ENCODE data around the gene DDX54.

Gene DDX54

DNA sequence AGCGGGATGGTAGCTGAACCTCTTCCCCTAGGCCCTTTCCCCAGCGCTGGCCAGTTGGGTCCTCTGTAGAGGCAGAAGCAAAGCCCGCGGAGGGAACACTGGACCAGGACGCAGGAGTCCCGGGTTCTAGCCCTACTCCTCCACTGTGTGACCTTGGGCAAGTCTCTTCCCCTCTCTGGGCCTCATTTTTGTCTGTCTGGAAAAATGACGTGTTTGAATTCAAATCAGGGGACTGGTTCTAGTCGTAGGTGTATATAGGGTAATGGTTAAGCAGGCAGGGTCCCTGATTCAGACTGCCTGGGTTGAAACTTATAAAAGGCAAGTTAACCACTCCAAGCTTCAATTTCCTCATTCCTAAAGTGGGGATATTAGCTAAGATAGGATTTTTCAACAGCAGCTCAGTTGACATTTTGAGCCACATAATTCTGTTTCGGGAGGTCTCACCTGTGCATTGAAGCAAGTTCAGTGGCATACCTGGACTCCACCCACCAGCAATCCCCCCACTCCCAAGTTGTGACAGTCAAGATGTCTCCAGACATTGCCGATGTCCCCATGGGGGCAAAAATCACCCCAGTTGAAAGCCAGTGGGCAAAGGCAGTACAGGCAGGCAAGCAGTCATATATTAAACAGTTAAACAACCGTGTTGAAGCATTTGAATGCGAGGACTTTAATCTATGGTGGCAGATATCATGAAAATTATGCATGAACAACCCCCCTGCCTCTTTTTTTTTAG is 36.9 kb upstream of the DDX54 start:
- peak overlapping the region; percentile 94 for H4K91ac ChIP-seq (ENCODE audit: low read length)
- no peak for DNase-seq
- H3K36me3 ChIP-seq (ENCODE audit: control insufficient read depth in 1 of 2, insufficient read depth in 2 of 2, low read depth in 1 of 2, low read length in 2 of 2), result peaks cover 6% of the 10 kb centered on the region in 2 experiments
- peak overlapping the region in 1 of 2 experiments; percentile 20 for H3K23ac ChIP-seq (ENCODE audit: low read length in 2 of 2)
- WGBS, result 18% methylated on average over 10 of the region's 12 CpGs
- no peak overlapping the region for H2AFZ ChIP-seq (ENCODE audit: low read depth, low read length)
- H2AK5ac ChIP-seq (ENCODE audit: low read length, severe bottlenecking), result peak overlapping the region; percentile 62
- H3K4ac ChIP-seq (ENCODE audit: low read depth in 1 of 2, low read length in 2 of 2), result peak overlapping the region; percentile 89 to 96
- H3K9me3 ChIP-seq (ENCODE audit: control insufficient read depth, low read length), result no peaks in the 10 kb centered on the region
- peak overlapping the region in 1 of 2 experiments; percentile 87 for H3K14ac ChIP-seq (ENCODE audit: low read length in 2 of 2)
- H2BK5ac ChIP-seq (ENCODE audit: low read depth, low read length, poor library complexity, severe bottlenecking), result no peak overlapping the region
- H2BK12ac ChIP-seq (ENCODE audit: low read length in 2 of 2), result peak overlapping the region; percentile 93 to 98
- peak overlapping the region; percentile 96 to 97 for H3K18ac ChIP-seq (ENCODE audit: low read depth in 1 of 2, low read length in 2 of 2)
- peak overlapping the region; percentile 91 for H2BK120ac ChIP-seq (ENCODE audit: low read depth, low read length)
- no peaks in the 10 kb centered on the region for H3K27me3 ChIP-seq (ENCODE audit: control insufficient read depth in 1 of 2, insufficient read depth in 1 of 2, low read length in 2 of 2)
- peak overlapping the region; percentile 66 for H4K8ac ChIP-seq (ENCODE audit: low read length)
- H3K4me3 ChIP-seq (ENCODE audit: insufficient read depth in 1 of 2, low read depth in 1 of 2, low read length in 2 of 2), result peak overlapping the region; percentile 88 to 95
- H3K4me2 ChIP-seq (ENCODE audit: low read length, poor library complexity, severe bottlenecking), result peak overlapping the region; percentile 87
- no peak overlapping the region for H2BK15ac ChIP-seq (ENCODE audit: low read depth, poor library complexity, severe bottlenecking)
- H3K27ac ChIP-seq (ENCODE audit: low read length, poor library complexity, severe bottlenecking), result peak overlapping the region; percentile 66
- H3K79me1 ChIP-seq (replicated peaks; ENCODE audit: low read length, poor library complexity, severe bottlenecking), result peaks cover 6% of the 10 kb centered on the region
- H3K9ac ChIP-seq (ENCODE audit: low read length), result peak overlapping the region; percentile 97
- peaks cover 8% of the 10 kb centered on the region for H3K4me1 ChIP-seq (ENCODE audit: control insufficient read depth, insufficient read depth, low read depth, low read length)

DNA sequence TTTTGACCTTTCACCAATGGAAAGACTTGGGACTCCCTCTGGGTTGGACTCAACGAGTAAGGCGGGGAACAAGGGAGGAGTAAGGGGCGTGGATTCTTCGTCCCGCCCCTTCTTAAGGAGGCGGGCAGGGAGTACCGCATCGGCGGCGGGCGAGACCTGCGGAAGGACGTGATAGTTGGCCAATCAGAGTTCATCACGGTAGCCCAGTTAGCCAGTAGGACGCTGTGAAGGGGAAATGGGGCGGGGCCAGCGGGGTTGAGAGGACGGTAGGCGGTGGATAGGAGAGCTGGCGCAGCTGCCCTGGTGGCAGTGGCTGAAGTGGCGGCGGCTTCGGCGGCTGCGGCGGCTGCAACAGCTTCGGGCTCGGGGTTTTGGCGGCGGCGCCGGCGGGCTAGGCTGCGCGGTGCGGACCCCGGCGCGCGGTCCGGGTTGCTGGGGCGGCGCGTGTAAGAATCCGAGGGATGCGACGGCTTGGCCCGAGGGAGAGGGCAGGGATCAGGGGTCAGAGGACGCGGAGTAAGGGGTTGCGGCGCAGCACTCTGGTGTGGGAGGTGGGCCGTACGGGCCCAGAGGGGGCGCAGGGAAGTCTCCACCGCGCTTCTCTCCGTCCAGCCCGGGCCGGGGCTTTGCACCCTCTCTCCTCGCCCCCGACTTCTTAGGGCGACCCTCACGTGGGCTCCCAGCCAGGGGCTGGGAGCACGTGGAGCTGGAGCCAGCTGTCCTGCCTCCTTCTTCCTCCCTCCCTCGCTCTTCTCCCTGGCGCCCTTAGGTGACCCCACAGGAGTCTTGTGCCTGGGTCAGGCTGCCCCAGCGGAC is 36.1 kb upstream of the DDX54 start, which contains the start of gene TPCN1:
Gene TPCN1, plus strand, starts transcription at position 284 of the 816 bp plus-strand sequence. CDS start 5,389 bp downstream, outside the sequence.
- Histone ChIP-seq H2BK120ac (ENCODE audit: low read depth, low read length) (peak within 1 kb of the TSS; percentile 91), H3K14ac (ENCODE audit: low read length in 2 of 2) (peak within 1 kb of the TSS in 1 of 2 experiments; percentile 87), H3K27me3 (ENCODE audit: control insufficient read depth in 1 of 2, insufficient read depth in 1 of 2, low read length in 2 of 2) (no peaks in the 10 kb centered on the region), H2BK5ac (ENCODE audit: low read depth, low read length, poor library complexity, severe bottlenecking) (peak within 1 kb of the TSS; percentile 26), H3K9ac (ENCODE audit: low read length) (peak within 1 kb of the TSS; percentile 97), H3K36me3 (ENCODE audit: control insufficient read depth in 1 of 2, insufficient read depth in 2 of 2, low read depth in 1 of 2, low read length in 2 of 2) (no peaks in the 10 kb centered on the region), H3K18ac (ENCODE audit: low read depth in 1 of 2, low read length in 2 of 2) (peak within 1 kb of the TSS; percentile 96 to 97), H2AK5ac (ENCODE audit: low read length, severe bottlenecking) (peak within 1 kb of the TSS; percentile 62), H3K4me2 (ENCODE audit: low read length, poor library complexity, severe bottlenecking) (peak within 1 kb of the TSS; percentile 87), H3K9me3 (ENCODE audit: control insufficient read depth, low read length) (no peaks in the 10 kb centered on the region), H2AFZ (ENCODE audit: low read depth, low read length) (peak within 1 kb of the TSS; percentile 1), H3K4ac (ENCODE audit: low read depth in 1 of 2, low read length in 2 of 2) (peak within 1 kb of the TSS; percentile 89 to 96), H2BK15ac (ENCODE audit: low read depth, poor library complexity, severe bottlenecking) (peak within 1 kb of the TSS; percentile 88), H3K4me1 (ENCODE audit: control insufficient read depth, insufficient read depth, low read depth, low read length) (peaks cover 12% of the 10 kb centered on the region), H4K91ac (ENCODE audit: low read length) (peak within 1 kb of the TSS; percentile 94), H4K8ac (ENCODE audit: low read length) (peak within 1 kb of the TSS; percentile 87), H3K4me3 (ENCODE audit: insufficient read depth in 1 of 2, low read depth in 1 of 2, low read length in 2 of 2) (peak within 1 kb of the TSS; percentile 88 to 99), H2BK12ac (ENCODE audit: low read length in 2 of 2) (peak within 1 kb of the TSS; percentile 93 to 98), H3K79me1 (replicated peaks; ENCODE audit: low read length, poor library complexity, severe bottlenecking) (peaks cover 2% of the 10 kb centered on the region), H3K23ac (ENCODE audit: low read length in 2 of 2) (peak within 1 kb of the TSS in 1 of 2 experiments; percentile 61), H3K27ac (ENCODE audit: low read length, poor library complexity, severe bottlenecking) (peak within 1 kb of the TSS; percentile 66)
- DNase-seq, result peak; percentile 100
- WGBS, result under 1% methylated on average over 38 of the region's 68 CpGs

DNA sequence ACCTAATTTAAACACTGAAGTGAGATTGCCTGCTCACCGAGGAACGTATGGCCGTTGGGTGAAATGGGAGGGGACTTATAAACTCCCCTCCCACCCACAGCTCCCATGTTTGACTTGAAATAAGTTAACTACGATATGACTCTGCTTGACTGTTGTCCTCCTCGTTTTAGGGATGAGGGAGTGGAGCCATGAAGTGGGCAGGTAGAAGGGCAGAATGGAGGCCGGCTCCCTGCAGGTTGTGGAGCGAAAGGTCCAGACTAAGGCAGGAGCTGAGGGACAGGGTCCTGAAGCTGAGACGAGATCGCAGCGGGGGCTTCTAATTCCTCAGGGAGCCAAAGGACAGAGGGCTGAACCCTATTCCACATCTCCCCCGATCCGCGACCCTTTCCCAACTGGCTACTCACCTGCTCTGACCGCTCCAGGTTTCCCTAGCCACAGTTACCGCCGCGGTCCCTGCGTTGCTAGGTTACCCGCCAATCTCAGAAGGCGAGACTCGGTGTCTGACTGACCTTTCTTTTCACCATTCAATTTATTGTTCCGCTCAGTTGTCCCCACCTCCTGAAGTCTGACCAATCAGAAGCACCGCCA is 35.4 kb upstream of the DDX54 start:
- no peak overlapping the region for H2BK15ac ChIP-seq (ENCODE audit: low read depth, poor library complexity, severe bottlenecking)
- H3K9me3 ChIP-seq (ENCODE audit: control insufficient read depth, low read length), result no peaks in the 10 kb centered on the region
- peak overlapping the region; percentile 5 to 71 for H3K18ac ChIP-seq (ENCODE audit: low read depth in 1 of 2, low read length in 2 of 2)
- no peak overlapping the region for H4K8ac ChIP-seq (ENCODE audit: low read length)
- H3K9ac ChIP-seq (ENCODE audit: low read length), result peak overlapping the region; percentile 97
- no peak overlapping the region for H4K91ac ChIP-seq (ENCODE audit: low read length)
- peaks cover 2% of the 10 kb centered on the region for H3K79me1 ChIP-seq (replicated peaks; ENCODE audit: low read length, poor library complexity, severe bottlenecking)
- H3K27ac ChIP-seq (ENCODE audit: low read length, poor library complexity, severe bottlenecking), result no peak overlapping the region
- H3K4me1 ChIP-seq (ENCODE audit: control insufficient read depth, insufficient read depth, low read depth, low read length), result peaks cover 12% of the 10 kb centered on the region
- H2BK5ac ChIP-seq (ENCODE audit: low read depth, low read length, poor library complexity, severe bottlenecking), result no peak overlapping the region
- peak overlapping the region in 1 of 2 experiments; percentile 61 for H3K23ac ChIP-seq (ENCODE audit: low read length in 2 of 2)
- no peak overlapping the region for H2BK120ac ChIP-seq (ENCODE audit: low read depth, low read length)
- H3K4me2 ChIP-seq (ENCODE audit: low read length, poor library complexity, severe bottlenecking), result peak overlapping the region; percentile 62
- H2BK12ac ChIP-seq (ENCODE audit: low read length in 2 of 2), result peak overlapping the region in 1 of 2 experiments; percentile 1
- no peaks in the 10 kb centered on the region for H3K27me3 ChIP-seq (ENCODE audit: control insufficient read depth in 1 of 2, insufficient read depth in 1 of 2, low read length in 2 of 2)
- DNase-seq, result no peak
- no peaks in the 10 kb centered on the region for H3K36me3 ChIP-seq (ENCODE audit: control insufficient read depth in 1 of 2, insufficient read depth in 2 of 2, low read depth in 1 of 2, low read length in 2 of 2)
- H3K14ac ChIP-seq (ENCODE audit: low read length in 2 of 2), result no peak overlapping the region
- no peak overlapping the region for H2AK5ac ChIP-seq (ENCODE audit: low read length, severe bottlenecking)
- no peak overlapping the region for H3K4ac ChIP-seq (ENCODE audit: low read depth in 1 of 2, low read length in 2 of 2)
- peak overlapping the region; percentile 61 to 99 for H3K4me3 ChIP-seq (ENCODE audit: insufficient read depth in 1 of 2, low read depth in 1 of 2, low read length in 2 of 2)
- peak overlapping the region; percentile 1 for H2AFZ ChIP-seq (ENCODE audit: low read depth, low read length)
- 3% methylated on average over 19 of the region's 23 CpGs for WGBS

All from mesenchymal stem cell (in vitro differentiated cells and primary cell).